ENCODE results near the gene GRIA4.

Gene GRIA4

DNA sequence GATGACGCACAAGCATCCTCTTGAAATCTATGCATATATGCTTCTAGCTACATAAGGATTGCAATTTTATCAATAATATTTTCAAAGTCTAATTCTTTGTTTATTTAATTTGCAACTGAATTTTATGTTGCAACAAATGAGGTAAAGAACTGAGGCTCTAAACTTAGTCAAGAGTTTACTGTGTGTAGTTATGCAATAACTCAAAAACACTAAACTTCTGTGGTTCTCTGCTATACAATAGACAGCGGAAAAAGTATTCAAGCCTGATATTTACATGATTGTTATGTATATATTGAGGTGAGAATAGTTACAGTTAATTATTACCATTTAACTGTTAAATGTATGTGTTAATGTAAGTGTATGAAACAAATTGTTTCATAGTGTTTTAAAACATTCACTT lies 379.3 kb downstream of the GRIA4 start:
- H3K36me3 ChIP-seq (ENCODE audit: control insufficient read depth in 2 of 2, insufficient read depth in 1 of 2, low read length in 2 of 2) = peaks cover 0 to under 1% of the 10 kb centered on the region in 2 experiments; a peak in 1 of 3 replicates
- H3K4me3 ChIP-seq (ENCODE audit: low read depth, low read length) = no peak overlapping the region
- ChIA-PET CTCF (no interaction called here), POLR2A (no interaction called here)
- TF ChIP-seq ZNF544 (tag by site-specific recombination; IDR thresholded peaks at IDR 0.05) = no peak
- no peak for TF ChIP-seq ZNF707 (tag by site-specific recombination; IDR thresholded peaks at IDR 0.05)
- no peak for TF ChIP-seq PRDM1 (tag by site-specific recombination; IDR thresholded peaks at IDR 0.05)
- TF ChIP-seq FEZF1 (tag by site-specific recombination; IDR thresholded peaks at IDR 0.05) = no peak
- TF ChIP-seq, protein P1, sequence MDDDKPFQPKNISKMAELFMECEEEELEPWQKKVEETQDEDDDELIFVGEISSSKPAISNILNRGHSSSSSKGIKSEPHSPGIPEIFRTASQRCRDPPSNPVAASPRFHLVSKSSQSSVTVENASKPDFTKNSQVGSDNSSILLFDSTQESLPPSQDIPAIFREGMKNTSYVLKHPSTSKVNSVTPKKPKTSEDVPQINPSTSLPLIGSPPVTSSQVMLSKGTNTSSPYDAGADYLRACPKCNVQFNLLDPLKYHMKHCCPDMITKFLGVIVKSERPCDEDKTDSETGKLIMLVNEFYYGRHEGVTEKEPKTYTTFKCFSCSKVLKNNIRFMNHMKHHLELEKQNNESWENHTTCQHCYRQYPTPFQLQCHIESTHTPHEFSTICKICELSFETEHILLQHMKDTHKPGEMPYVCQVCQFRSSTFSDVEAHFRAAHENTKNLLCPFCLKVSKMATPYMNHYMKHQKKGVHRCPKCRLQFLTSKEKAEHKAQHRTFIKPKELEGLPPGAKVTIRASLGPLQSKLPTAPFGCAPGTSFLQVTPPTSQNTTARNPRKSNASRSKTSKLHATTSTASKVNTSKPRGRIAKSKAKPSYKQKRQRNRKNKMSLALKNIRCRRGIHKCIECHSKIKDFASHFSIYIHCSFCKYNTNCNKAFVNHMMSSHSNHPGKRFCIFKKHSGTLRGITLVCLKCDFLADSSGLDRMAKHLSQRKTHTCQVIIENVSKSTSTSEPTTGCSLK (tag by site-specific recombination; IDR thresholded peaks at IDR 0.05) = no peak
- no peak for TF ChIP-seq ZIC2 (tag by site-specific recombination; IDR thresholded peaks at IDR 0.05)
- no peak for TF ChIP-seq ZNF558 (tag by site-specific recombination; IDR thresholded peaks at IDR 0.05)
- TF ChIP-seq, protein P2, sequence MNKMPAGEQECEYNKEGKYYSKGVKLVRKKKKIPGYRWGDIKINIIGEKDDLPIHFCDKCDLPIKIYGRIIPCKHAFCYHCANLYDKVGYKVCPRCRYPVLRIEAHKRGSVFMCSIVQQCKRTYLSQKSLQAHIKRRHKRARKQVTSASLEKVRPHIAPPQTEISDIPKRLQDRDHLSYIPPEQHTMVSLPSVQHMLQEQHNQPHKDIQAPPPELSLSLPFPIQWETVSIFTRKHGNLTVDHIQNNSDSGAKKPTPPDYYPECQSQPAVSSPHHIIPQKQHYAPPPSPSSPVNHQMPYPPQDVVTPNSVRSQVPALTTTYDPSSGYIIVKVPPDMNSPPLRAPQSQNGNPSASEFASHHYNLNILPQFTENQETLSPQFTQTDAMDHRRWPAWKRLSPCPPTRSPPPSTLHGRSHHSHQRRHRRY (tag by site-specific recombination; IDR thresholded peaks at IDR 0.05) = no peak
- no peak for TF ChIP-seq ZNF433 (tag by site-specific recombination; IDR thresholded peaks at IDR 0.05; ENCODE audit: low read depth)
- no peak for TF ChIP-seq ZNF302 (tag by site-specific recombination; IDR thresholded peaks at IDR 0.05; ENCODE audit: low read depth)
- TF ChIP-seq, protein P3, sequence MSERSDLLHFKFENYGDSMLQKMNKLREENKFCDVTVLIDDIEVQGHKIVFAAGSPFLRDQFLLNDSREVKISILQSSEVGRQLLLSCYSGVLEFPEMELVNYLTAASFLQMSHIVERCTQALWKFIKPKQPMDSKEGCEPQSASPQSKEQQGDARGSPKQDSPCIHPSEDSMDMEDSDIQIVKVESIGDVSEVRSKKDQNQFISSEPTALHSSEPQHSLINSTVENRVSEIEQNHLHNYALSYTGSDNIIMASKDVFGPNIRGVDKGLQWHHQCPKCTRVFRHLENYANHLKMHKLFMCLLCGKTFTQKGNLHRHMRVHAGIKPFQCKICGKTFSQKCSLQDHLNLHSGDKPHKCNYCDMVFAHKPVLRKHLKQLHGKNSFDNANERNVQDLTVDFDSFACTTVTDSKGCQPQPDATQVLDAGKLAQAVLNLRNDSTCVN (tag by site-specific recombination; optimal IDR thresholded peaks at IDR 0.05) = no peak
- TF ChIP-seq ZNF132 (tag by site-specific recombination; IDR thresholded peaks at IDR 0.05; ENCODE audit: borderline replicate concordance) = no peak
- TF ChIP-seq IKZF3 (tag by site-specific recombination; IDR thresholded peaks at IDR 0.05) = no peak
- TF ChIP-seq SP2 (tag by site-specific recombination; IDR thresholded peaks at IDR 0.05) = no peak
- TF ChIP-seq ZNF16 (tag by site-specific recombination; IDR thresholded peaks at IDR 0.05; ENCODE audit: low read depth) = no peak
- TF ChIP-seq ZNF600 (tag by site-specific recombination; IDR thresholded peaks at IDR 0.05) = no peak
- H3K4me1 ChIP-seq (ENCODE audit: control insufficient read depth, insufficient read depth, low read length) = no peaks in the 10 kb centered on the region
- no peak overlapping the region for H3K27ac ChIP-seq (ENCODE audit: extremely low read depth, low read depth, low read length)
- H3K9me3 ChIP-seq (ENCODE audit: control insufficient read depth, insufficient read depth, low read depth, low read length) = no peaks in the 10 kb centered on the region

DNA sequence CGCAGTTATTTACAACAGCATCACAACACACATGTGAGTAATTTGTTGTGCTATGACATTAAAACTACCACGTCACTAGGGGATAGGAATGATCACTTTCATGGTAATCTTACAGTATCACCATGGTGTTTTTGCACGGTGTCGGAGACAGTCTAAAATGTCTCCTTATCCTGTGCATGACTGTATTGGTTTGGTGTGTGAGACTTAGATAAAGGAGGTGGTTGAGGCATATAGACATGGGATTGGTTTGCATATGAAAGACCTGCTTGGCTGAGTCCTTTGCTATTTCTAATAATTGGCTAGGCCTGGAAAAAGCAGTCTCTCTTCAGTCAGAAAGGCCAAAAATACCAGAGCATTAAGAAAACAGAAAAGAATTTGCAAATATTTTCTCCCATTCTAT lies 382.0 kb downstream of the GRIA4 start:
- H3K27ac ChIP-seq (ENCODE audit: extremely low read depth, low read depth, low read length) = no peak overlapping the region
- ChIA-PET CTCF (no interaction called here), POLR2A (no interaction called here)
- peaks cover 0 to 21% of the 10 kb centered on the region in 2 experiments; a peak in 1 of 3 replicates for H3K36me3 ChIP-seq (ENCODE audit: control insufficient read depth in 2 of 2, insufficient read depth in 1 of 2, low read length in 2 of 2)
- H3K9me3 ChIP-seq (ENCODE audit: control insufficient read depth, insufficient read depth, low read depth, low read length) = no peaks in the 10 kb centered on the region
- no peak overlapping the region for H3K4me3 ChIP-seq (ENCODE audit: low read depth, low read length)
- no peaks in the 10 kb centered on the region for H3K4me1 ChIP-seq (ENCODE audit: control insufficient read depth, insufficient read depth, low read length)
- TF ChIP-seq, protein P4, sequence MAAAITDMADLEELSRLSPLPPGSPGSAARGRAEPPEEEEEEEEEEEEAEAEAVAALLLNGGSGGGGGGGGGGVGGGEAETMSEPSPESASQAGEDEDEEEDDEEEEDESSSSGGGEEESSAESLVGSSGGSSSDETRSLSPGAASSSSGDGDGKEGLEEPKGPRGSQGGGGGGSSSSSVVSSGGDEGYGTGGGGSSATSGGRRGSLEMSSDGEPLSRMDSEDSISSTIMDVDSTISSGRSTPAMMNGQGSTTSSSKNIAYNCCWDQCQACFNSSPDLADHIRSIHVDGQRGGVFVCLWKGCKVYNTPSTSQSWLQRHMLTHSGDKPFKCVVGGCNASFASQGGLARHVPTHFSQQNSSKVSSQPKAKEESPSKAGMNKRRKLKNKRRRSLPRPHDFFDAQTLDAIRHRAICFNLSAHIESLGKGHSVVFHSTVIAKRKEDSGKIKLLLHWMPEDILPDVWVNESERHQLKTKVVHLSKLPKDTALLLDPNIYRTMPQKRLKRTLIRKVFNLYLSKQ (tag by site-specific recombination; IDR thresholded peaks at IDR 0.05; ENCODE audit: borderline replicate concordance) = no peak
- TF ChIP-seq ZNF214 (tag by site-specific recombination; IDR thresholded peaks at IDR 0.05; ENCODE audit: borderline replicate concordance) (no peak), GLI2 (tag by site-specific recombination; IDR thresholded peaks at IDR 0.05; ENCODE audit: borderline replicate concordance, low read depth) (no peak), ZFHX2 (tag by site-specific recombination; conservative IDR thresholded peaks at IDR 0.05) (no peak), ZNF626 (tag by site-specific recombination; IDR thresholded peaks at IDR 0.05) (no peak), GLI4 (tag by site-specific recombination; IDR thresholded peaks at IDR 0.05) (no peak), ZNF132 (tag by site-specific recombination; IDR thresholded peaks at IDR 0.05; ENCODE audit: borderline replicate concordance) (no peak), ZNF37A (tag by site-specific recombination; IDR thresholded peaks at IDR 0.05) (no peak), ZNF391 (tag by site-specific recombination; IDR thresholded peaks at IDR 0.05; ENCODE audit: borderline replicate concordance, low read depth) (no peak), TCF7L2 (IDR thresholded peaks at IDR 0.05; ENCODE audit: borderline replicate concordance, low read depth, low read length) (no peak), ZNF341 (tag by site-specific recombination; IDR thresholded peaks at IDR 0.05; ENCODE audit: low read depth) (no peak), ZNF174 (tag by site-specific recombination; IDR thresholded peaks at IDR 0.05) (no peak), SCRT2 (tag by site-specific recombination; IDR thresholded peaks at IDR 0.05) (no peak), WT1 (tag by site-specific recombination; IDR thresholded peaks at IDR 0.05) (no peak)
- TF ChIP-seq, protein P5, sequence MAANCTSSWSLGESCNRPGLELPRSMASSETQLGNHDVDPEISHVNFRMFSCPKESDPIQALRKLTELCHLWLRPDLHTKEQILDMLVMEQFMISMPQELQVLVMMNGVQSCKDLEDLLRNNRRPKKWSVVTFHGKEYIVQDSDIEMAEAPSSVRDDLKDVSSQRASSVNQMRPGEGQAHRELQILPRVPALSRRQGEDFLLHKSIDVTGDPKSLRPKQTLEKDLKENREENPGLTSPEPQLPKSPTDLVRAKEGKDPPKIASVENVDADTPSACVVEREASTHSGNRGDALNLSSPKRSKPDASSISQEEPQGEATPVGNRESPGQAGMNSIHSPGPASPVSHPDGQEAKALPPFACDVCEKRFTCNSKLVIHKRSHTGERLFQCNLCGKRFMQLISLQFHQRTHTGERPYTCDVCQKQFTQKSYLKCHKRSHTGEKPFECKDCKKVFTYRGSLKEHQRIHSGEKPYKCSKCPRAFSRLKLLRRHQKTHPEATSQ (tag by site-specific recombination; IDR thresholded peaks at IDR 0.05) = no peak

Measured in HEK293 (cell line).